Frontal cortex (tissue), 4 donors: ENCODE measurements around the gene FMO5. TPM values are rescaled to one million over a fixed set of nuclear protein-coding genes. Genes with fewer than 3 reads are reported as not detected.
"Not testable (repeated sequence)": the region's sequence is repeated elsewhere in the genome, so short reads cannot be mapped to it uniquely, and the experiment has no call there.

Experiments used
- DNase-seq, 2 donors: peaks; one replicate each; pipeline ENCODE4 v3.0.0; 2012; ENCODE audit warnings: low spot score in 2 of 2
- FAIRE-seq: peaks from 2 replicates; lab custom pipeline; 2012; peaks lifted over from hg19 to GRCh38; lab: Jason Lieb, UNC
- total RNA-seq: library from RNA; depleted of rRNA; stranded (reverse); fragments of >200 nt; gene quantifications from one replicate; pipeline ENCODE4 v1.2.3, GENCODE V29; 2014
- donor health status: control.
- donor health status: control.
- donor health status: control.

FMO5 gene
- total RNA-seq, 1 donor from 2014 or later, result 0.41 TPM

- not testable (repeated sequence) for FAIRE-seq, DNase-seq
Measured at GRCh38 chr1:147240131-147240721, 15.1 kb upstream of the FMO5 start.

- no peak for FAIRE-seq
Measured at GRCh38 chr1:147238925-147239820, 14.0 kb upstream of the FMO5 start.

GRCh38 chr1:147238053-147238902 lies 13.1 kb upstream of the FMO5 start:
- DNase-seq (no peak), FAIRE-seq (no peak)

More at GRCh38 chr1:147238925-147239820, 14.0 kb upstream of the FMO5 start:
- no peak for DNase-seq

GRCh38 chr1:147236959-147237791 lies 12.0 kb upstream of the FMO5 start:
- FAIRE-seq (no peak), DNase-seq (no peak)

GRCh38 chr1:147236448-147236847 lies 11.3 kb upstream of the FMO5 start:
- no peak for DNase-seq
- no peak for FAIRE-seq

- FAIRE-seq (no peak), DNase-seq (no peak)
Measured at GRCh38 chr1:147235822-147236221, 10.7 kb upstream of the FMO5 start.

GRCh38 chr1:147233903-147234302 lies 8.8 kb upstream of the FMO5 start:
- FAIRE-seq, DNase-seq: not testable (repeated sequence)

- not testable (repeated sequence) for DNase-seq, FAIRE-seq
Measured at GRCh38 chr1:147231032-147231431, 5.9 kb upstream of the FMO5 start.

- FAIRE-seq, result no peak
- no peak for DNase-seq
Measured at GRCh38 chr1:147223740-147224615, 1.2 kb downstream of the FMO5 start.

GRCh38 chr1:147218606-147219005 lies 6.5 kb downstream of the FMO5 start:
- FAIRE-seq (no peak), DNase-seq (no peak)

- FAIRE-seq (no peak), DNase-seq (no peak)
Measured at GRCh38 chr1:147217141-147217540, 8.0 kb downstream of the FMO5 start.

GRCh38 chr1:147216124-147216523 lies 9.0 kb downstream of the FMO5 start:
- no peak for FAIRE-seq
- DNase-seq, result no peak

- no peak for FAIRE-seq
Measured at GRCh38 chr1:147215540-147215916, 9.6 kb downstream of the FMO5 start.

GRCh38 chr1:147214842-147215539 lies 10.1 kb downstream of the FMO5 start:
- no peak for FAIRE-seq
- no peak for DNase-seq

More at GRCh38 chr1:147215540-147215916, 9.6 kb downstream of the FMO5 start:
- DNase-seq, result no peak

- FAIRE-seq (no peak), DNase-seq (no peak)
Measured at GRCh38 chr1:147214325-147214724, 10.8 kb downstream of the FMO5 start.

- FAIRE-seq, result no peak
Measured at GRCh38 chr1:147213271-147213670, 11.9 kb downstream of the FMO5 start.

GRCh38 chr1:147211577-147211976 lies 13.6 kb downstream of the FMO5 start:
- DNase-seq (no peak), FAIRE-seq (no peak)

More at GRCh38 chr1:147213271-147213670, 11.9 kb downstream of the FMO5 start:
- DNase-seq, result no peak

GRCh38 chr1:147210987-147211386 lies 14.2 kb downstream of the FMO5 start:
- DNase-seq (no peak), FAIRE-seq (no peak)
